Aorta (tissue), 5 donors: ENCODE results near the gene HDAC1. TPM values are rescaled to one million over a fixed set of nuclear protein-coding genes. Genes with fewer than 3 reads are reported as not detected.

ENCODE experiments used
- ATAC-seq: fragments of 200-7000 bp; cut with Tn5 transposase; one replicate; pipeline ENCODE4 v1.9.1; 2022; ENCODE audit warnings: moderate library complexity; ENCODE audit not compliant: low FRiP score
- DNase-seq, 2 donors: peaks; one replicate each; pipeline ENCODE4 v3.0.0-alpha.2; 2020
- H3K27ac ChIP-seq, 2 donors: one replicate each; pipeline ENCODE4 v1.5.1; 2013; ENCODE audit warnings: low read length in 2 of 2, mild to moderate bottlenecking in 2 of 2, moderate library complexity in 2 of 2, control low read depth in 1 of 2, inconsistent platforms in 1 of 2, low read depth in 1 of 2
- H3K27me3 ChIP-seq, 2 donors: one replicate each; pipeline ENCODE4 v1.6.1; 2013; ENCODE audit warnings: control low read depth in 1 of 2, low read length in 1 of 2, mild to moderate bottlenecking in 1 of 2, moderate library complexity in 1 of 2; ENCODE audit not compliant: insufficient read depth in 2 of 2, control insufficient read depth in 1 of 2
- H3K36me3 ChIP-seq, 2 donors: one replicate each; pipeline ENCODE4 v1.6.1; 2013; ENCODE audit warnings: control low read depth in 1 of 2, low read length in 1 of 2, mild to moderate bottlenecking in 1 of 2; ENCODE audit not compliant: insufficient read depth in 2 of 2, control insufficient read depth in 1 of 2
- H3K4me1 ChIP-seq, 2 donors: one replicate each; pipeline ENCODE4 v1.6.1; 2013; ENCODE audit warnings: low read length in 2 of 2, control low read depth in 1 of 2, mild to moderate bottlenecking in 1 of 2, moderate library complexity in 1 of 2; ENCODE audit not compliant: insufficient read depth in 2 of 2, control insufficient read depth in 1 of 2
- H3K4me3 ChIP-seq, 2 donors: one replicate each; pipeline ENCODE4 v1.5.1; 2013; ENCODE audit warnings: low read length in 2 of 2, control low read depth in 1 of 2, mild to moderate bottlenecking in 1 of 2
- H3K9me3 ChIP-seq: one replicate; pipeline ENCODE4 v1.6.1; 2013; ENCODE audit warnings: mild to moderate bottlenecking, low read length; ENCODE audit not compliant: control insufficient read depth
- WGBS, 2 donors: extraction: QIAGEN DNeasy Blood & Tissue Kit; methylation state at CpG; one replicate each; pipeline ENCODE4 v1.1.7; 2013; 5-methylcytosine and 5-hydroxymethylcytosine counted together
- intact Hi-C, 2 donors: fragments of 100-400 bp; cut with DNase I; formaldehyde crosslinking; loops; one replicate each; pipeline versions ENCODE4 v1.14.2 to v1.15.0; 2022
- polyA plus RNA-seq, 2 donors: library from polyadenylated mRNA; stranded (reverse); fragments of 200-250 nt; gene quantifications; one replicate each; pipeline ENCODE4 v1.2.3, GENCODE V29; 2013
- total RNA-seq, 2 donors: library from RNA; stranded (reverse); fragmentation: NEBNext Ultra II Directional; extraction: Animal tissue kit (Norgen Biotek cat#: 25700); gene quantifications; one replicate each; pipeline ENCODE4 v1.2.1, GENCODE V29; 2021
- donor health status: healthy with polysubstance abuse.
- donor health status: Bipolar disorder and iron deficiency.
- donor health status: DM: no; HTN: no; CAD: no.
- donor health status: DM: no; HTN: no; CAD: no.
- donor health status: DM: yes; HTN: yes; CAD: no.

HDAC1 gene
- total and polyA plus RNA-seq, 4 donors, result 37.2 to 65.5 (median 51.7) TPM

GRCh38 chr1:32346532-32347157 lies 54.8 kb downstream of the HDAC1 start:
- no peaks in the 10 kb centered on the region for H3K4me1 ChIP-seq
- intact Hi-C loops, result no loop called here
- H3K4me3 ChIP-seq, result no peak overlapping the region
- DNase-seq, result peak in 1 of 2 donors; percentile 17
- ATAC-seq, result no peak
- no peaks in the 10 kb centered on the region for H3K36me3 ChIP-seq
- no peaks in the 10 kb centered on the region for H3K27me3 ChIP-seq
- no peaks in the 10 kb centered on the region for H3K9me3 ChIP-seq
- whole genome bisulfite sequencing, 2 donors, result 81 to 85% methylated on average over 9 of the region's 9 CpGs
- no peak overlapping the region for H3K27ac ChIP-seq

- H3K36me3 ChIP-seq, result no peaks in the 10 kb centered on the region
- no peaks in the 10 kb centered on the region for H3K4me1 ChIP-seq
- DNase-seq (peak; percentile 69 to 79), ATAC-seq (no peak)
- no peak overlapping the region for H3K27ac ChIP-seq
- no peaks in the 10 kb centered on the region for H3K27me3 ChIP-seq
- intact Hi-C loops, result no loop called here
- no peak overlapping the region for H3K4me3 ChIP-seq
- H3K9me3 ChIP-seq, result no peaks in the 10 kb centered on the region
- 66% methylated on average over 8 of the region's 8 CpGs for WGBS, 2 donors
Measured at GRCh38 chr1:32349211-32349708, 57.4 kb downstream of the HDAC1 start.

- peak overlapping the region in 1 of 2 donors; percentile 25 for H3K27ac ChIP-seq
- H3K9me3 ChIP-seq, result no peaks in the 10 kb centered on the region
- ATAC-seq (peak; percentile 85), DNase-seq (peak; percentile 82 to 94)
- peak overlapping the region; percentile 61 to 62 for H3K4me3 ChIP-seq
- no peaks in the 10 kb centered on the region for H3K36me3 ChIP-seq
- H3K27me3 ChIP-seq, result no peaks in the 10 kb centered on the region
- H3K4me1 ChIP-seq, result no peaks in the 10 kb centered on the region
- intact Hi-C loops, result no loop called here
- WGBS, 2 donors, result 20% methylated on average over 28 of the region's 28 CpGs
Measured at GRCh38 chr1:32350785-32351398, 59.0 kb downstream of the HDAC1 start.

GRCh38 chr1:32351399-32352238 lies 59.7 kb downstream of the HDAC1 start:
- Histone ChIP-seq H3K27ac (peak overlapping the region in 1 of 2 donors; percentile 58), H3K4me3 (peak overlapping the region; percentile 61 to 62), H3K36me3 (no peaks in the 10 kb centered on the region), H3K4me1 (no peaks in the 10 kb centered on the region), H3K9me3 (no peaks in the 10 kb centered on the region), H3K27me3 (no peaks in the 10 kb centered on the region)
- peak; percentile 94 for ATAC-seq
- peak; percentile 96 to 98 for DNase-seq
- 1% methylated on average over 68 to 75 of the region's 75 CpGs for WGBS, 2 donors
- intact Hi-C loops, result no loop called here

- intact Hi-C loops, result no loop called here
- ATAC-seq, result no peak
Measured at GRCh38 chr1:32352239-32352745, 60.4 kb downstream of the HDAC1 start.

GRCh38 chr1:32352831-32353383 lies 61.0 kb downstream of the HDAC1 start:
- H3K4me1 ChIP-seq, result no peaks in the 10 kb centered on the region
- H3K4me3 ChIP-seq, result no peak overlapping the region
- H3K27ac ChIP-seq, result peak overlapping the region in 1 of 2 donors; percentile 19
- no peak for DNase-seq
- no peak for ATAC-seq
- no peaks in the 10 kb centered on the region for H3K36me3 ChIP-seq
- H3K27me3 ChIP-seq, result no peaks in the 10 kb centered on the region
- H3K9me3 ChIP-seq, result no peaks in the 10 kb centered on the region
- WGBS, 2 donors, result 63 to 64% methylated on average over 2 of the region's 2 CpGs
- intact Hi-C loops, result no loop called here

More at GRCh38 chr1:32352239-32352745, 60.4 kb downstream of the HDAC1 start:
- Histone ChIP-seq H3K4me3 (peak overlapping the region; percentile 49 to 62), H3K36me3 (no peaks in the 10 kb centered on the region), H3K27ac (peak overlapping the region in 1 of 2 donors; percentile 58), H3K4me1 (no peaks in the 10 kb centered on the region), H3K9me3 (no peaks in the 10 kb centered on the region), H3K27me3 (no peaks in the 10 kb centered on the region)
- 29 to 34% methylated on average over 8 of the region's 8 CpGs for WGBS, 2 donors
- DNase-seq, result no peak

GRCh38 chr1:32353431-32353830 lies 61.5 kb downstream of the HDAC1 start:
- H3K27ac ChIP-seq, result no peak overlapping the region
- no peak overlapping the region for H3K4me3 ChIP-seq
- 50% methylated on average over 2 of the region's 2 CpGs for WGBS, 2 donors
- ATAC-seq (no peak), DNase-seq (no peak)
- no peaks in the 10 kb centered on the region for H3K36me3 ChIP-seq
- no peaks in the 10 kb centered on the region for H3K27me3 ChIP-seq
- no peaks in the 10 kb centered on the region for H3K4me1 ChIP-seq
- H3K9me3 ChIP-seq, result no peaks in the 10 kb centered on the region
- intact Hi-C loops, result no loop called here

- ATAC-seq (peak; percentile 2), DNase-seq (peak in 1 of 2 donors; percentile 68)
- Histone ChIP-seq H3K4me1 (no peaks in the 10 kb centered on the region), H3K4me3 (no peak overlapping the region), H3K9me3 (no peaks in the 10 kb centered on the region), H3K27me3 (no peaks in the 10 kb centered on the region), H3K27ac (no peak overlapping the region), H3K36me3 (no peaks in the 10 kb centered on the region)
- intact Hi-C loops, result no loop called here
- WGBS, 2 donors, result 8 to 13% methylated on average over 2 of the region's 2 CpGs
Measured at GRCh38 chr1:32353886-32354570, 62.1 kb downstream of the HDAC1 start.
